ENCODE data around the gene PEPD. TPM values are rescaled to one million over a fixed set of nuclear protein-coding genes. Genes with fewer than 3 reads are reported as not detected.
A peak's percentile ranks its signal among the peaks of the same experiment; 100 is the strongest.

The PEPD gene
- total RNA-seq, 1 experiment from 2014 or later, result 84.3 TPM

GRCh38 chr19:33403221-33403972, 118.2 kb downstream of the PEPD start:
- H3K4me3 ChIP-seq (ENCODE audit: insufficient read depth, low read depth, low read length), result no peak overlapping the region
- DNase-seq, result peak; percentile 65
- no peaks in the 10 kb centered on the region for H3K27me3 ChIP-seq (ENCODE audit: control insufficient read depth, insufficient read depth, low read length)
- no peaks in the 10 kb centered on the region for H3K36me3 ChIP-seq (replicated peaks; ENCODE audit: control insufficient read depth, insufficient read depth, low read length)

GRCh38 chr19:33402421-33403220, 119.0 kb downstream of the PEPD start:
- no peaks in the 10 kb centered on the region for H3K36me3 ChIP-seq (replicated peaks; ENCODE audit: control insufficient read depth, insufficient read depth, low read length)
- no peak overlapping the region for H3K4me3 ChIP-seq (ENCODE audit: insufficient read depth, low read depth, low read length)
- H3K27me3 ChIP-seq (ENCODE audit: control insufficient read depth, insufficient read depth, low read length), result no peaks in the 10 kb centered on the region
- DNase-seq, result peak; percentile 76

GRCh38 chr19:33401683-33402420, 119.7 kb downstream of the PEPD start:
- H3K36me3 ChIP-seq (replicated peaks; ENCODE audit: control insufficient read depth, insufficient read depth, low read length), result no peaks in the 10 kb centered on the region
- no peak overlapping the region for H3K4me3 ChIP-seq (ENCODE audit: insufficient read depth, low read depth, low read length)
- H3K27me3 ChIP-seq (ENCODE audit: control insufficient read depth, insufficient read depth, low read length), result no peaks in the 10 kb centered on the region
- peak; percentile 47 for DNase-seq

GRCh38 chr19:33400856-33401682, 120.5 kb downstream of the PEPD start:
- Histone ChIP-seq H3K27me3 (ENCODE audit: control insufficient read depth, insufficient read depth, low read length) (no peaks in the 10 kb centered on the region), H3K36me3 (replicated peaks; ENCODE audit: control insufficient read depth, insufficient read depth, low read length) (no peaks in the 10 kb centered on the region), H3K4me3 (ENCODE audit: insufficient read depth, low read depth, low read length) (no peak overlapping the region)
- DNase-seq, result peak; percentile 54

DNA sequence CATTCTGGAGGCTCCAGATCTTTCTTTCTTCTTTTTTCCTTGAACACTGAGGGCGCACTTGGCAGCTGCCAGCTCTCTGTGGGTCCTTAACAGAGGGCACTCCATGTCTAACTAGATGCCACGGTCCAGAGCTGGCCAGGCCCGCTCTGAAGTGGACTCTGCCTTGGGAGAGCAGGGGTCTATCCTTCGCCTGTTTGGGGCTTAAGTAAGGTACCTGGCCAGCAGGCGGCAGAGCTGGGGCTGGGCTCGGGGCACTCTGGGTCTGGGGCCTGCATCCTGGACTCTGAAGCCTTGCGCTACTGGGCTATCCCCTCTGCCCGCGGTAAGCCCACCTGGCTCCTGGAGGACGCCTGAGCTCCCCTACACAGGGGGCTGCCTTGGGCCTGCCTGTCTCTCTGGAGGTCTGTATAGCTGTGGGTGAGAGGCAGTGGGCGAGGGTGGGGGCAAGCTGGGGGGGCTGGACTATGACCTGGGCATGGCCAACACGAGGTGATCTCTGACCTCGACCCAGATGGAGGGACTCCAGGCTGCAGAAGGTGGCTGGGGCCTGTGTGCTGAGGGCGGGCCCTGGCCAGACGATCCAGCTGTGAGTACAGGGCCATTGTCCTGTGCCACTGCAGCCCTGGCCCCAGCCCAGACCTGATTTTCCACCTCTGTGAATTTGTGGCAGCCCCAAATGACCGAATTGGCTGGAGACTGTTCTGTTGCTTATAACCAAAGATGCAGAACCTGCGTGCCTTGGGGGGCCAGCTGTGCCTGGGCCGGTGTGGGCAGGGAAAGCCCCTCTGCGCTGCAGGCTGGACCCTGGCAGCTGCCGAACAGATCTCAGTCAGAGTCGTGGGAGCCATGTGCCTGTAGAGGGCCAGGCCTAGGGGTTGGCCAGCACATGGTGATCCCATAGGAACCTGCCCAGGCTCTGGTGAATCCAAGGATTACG, 121.6 kb downstream of the PEPD start:
- peak; percentile 74 for DNase-seq
- Histone ChIP-seq H3K36me3 (replicated peaks; ENCODE audit: control insufficient read depth, insufficient read depth, low read length) (no peaks in the 10 kb centered on the region), H3K27me3 (ENCODE audit: control insufficient read depth, insufficient read depth, low read length) (no peaks in the 10 kb centered on the region), H3K4me3 (ENCODE audit: insufficient read depth, low read depth, low read length) (no peak overlapping the region)

- H3K27me3 ChIP-seq (ENCODE audit: control insufficient read depth, insufficient read depth, low read length), result no peaks in the 10 kb centered on the region
- H3K4me3 ChIP-seq (ENCODE audit: insufficient read depth, low read depth, low read length), result no peak overlapping the region
- no peak for DNase-seq
- H3K36me3 ChIP-seq (replicated peaks; ENCODE audit: control insufficient read depth, insufficient read depth, low read length), result no peaks in the 10 kb centered on the region
Measured at GRCh38 chr19:33399081-33399744, 122.4 kb downstream of the PEPD start.

DNA sequence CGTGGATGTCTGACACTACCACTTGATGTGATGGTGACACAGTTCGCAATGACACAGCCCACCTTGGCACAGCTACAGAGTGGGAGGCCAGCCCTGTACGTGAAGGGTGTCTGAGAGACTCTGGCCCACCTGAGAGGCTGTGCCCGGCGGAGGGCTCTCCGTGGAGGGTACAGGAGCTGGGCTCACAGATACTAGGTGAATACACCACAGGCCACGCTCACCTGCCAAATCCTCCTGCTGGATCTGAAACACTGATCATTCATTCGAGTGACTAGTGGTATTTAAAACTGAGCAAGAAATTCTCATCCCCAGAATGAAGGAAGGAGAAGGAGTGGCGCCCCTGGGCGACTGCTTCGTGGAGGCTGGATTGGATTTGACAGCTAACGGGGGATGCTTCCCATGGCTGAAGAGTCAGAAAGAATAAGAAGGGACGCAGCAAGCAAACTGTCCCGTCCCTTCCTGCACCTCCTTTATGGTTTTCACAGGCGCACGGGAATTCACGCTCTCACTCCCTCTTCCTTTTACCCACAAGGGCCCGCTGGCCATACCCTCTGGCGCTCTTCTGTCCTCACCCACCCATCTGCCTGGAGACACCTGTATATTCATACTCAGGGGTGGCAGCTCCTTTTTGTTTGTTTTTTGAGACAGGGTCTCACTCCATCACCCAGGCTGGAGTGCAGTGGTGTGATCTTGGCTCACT, 123.1 kb downstream of the PEPD start:
- Histone ChIP-seq H3K4me3 (ENCODE audit: insufficient read depth, low read depth, low read length) (no peak overlapping the region), H3K27me3 (ENCODE audit: control insufficient read depth, insufficient read depth, low read length) (no peaks in the 10 kb centered on the region), H3K36me3 (replicated peaks; ENCODE audit: control insufficient read depth, insufficient read depth, low read length) (no peaks in the 10 kb centered on the region)
- peak; percentile 40 for DNase-seq

GRCh38 chr19:33397536-33398360, 123.8 kb downstream of the PEPD start:
- Histone ChIP-seq H3K36me3 (replicated peaks; ENCODE audit: control insufficient read depth, insufficient read depth, low read length) (no peaks in the 10 kb centered on the region), H3K27me3 (ENCODE audit: control insufficient read depth, insufficient read depth, low read length) (no peaks in the 10 kb centered on the region), H3K4me3 (ENCODE audit: insufficient read depth, low read depth, low read length) (no peak overlapping the region)
- DNase-seq, result peak; percentile 90

DNA sequence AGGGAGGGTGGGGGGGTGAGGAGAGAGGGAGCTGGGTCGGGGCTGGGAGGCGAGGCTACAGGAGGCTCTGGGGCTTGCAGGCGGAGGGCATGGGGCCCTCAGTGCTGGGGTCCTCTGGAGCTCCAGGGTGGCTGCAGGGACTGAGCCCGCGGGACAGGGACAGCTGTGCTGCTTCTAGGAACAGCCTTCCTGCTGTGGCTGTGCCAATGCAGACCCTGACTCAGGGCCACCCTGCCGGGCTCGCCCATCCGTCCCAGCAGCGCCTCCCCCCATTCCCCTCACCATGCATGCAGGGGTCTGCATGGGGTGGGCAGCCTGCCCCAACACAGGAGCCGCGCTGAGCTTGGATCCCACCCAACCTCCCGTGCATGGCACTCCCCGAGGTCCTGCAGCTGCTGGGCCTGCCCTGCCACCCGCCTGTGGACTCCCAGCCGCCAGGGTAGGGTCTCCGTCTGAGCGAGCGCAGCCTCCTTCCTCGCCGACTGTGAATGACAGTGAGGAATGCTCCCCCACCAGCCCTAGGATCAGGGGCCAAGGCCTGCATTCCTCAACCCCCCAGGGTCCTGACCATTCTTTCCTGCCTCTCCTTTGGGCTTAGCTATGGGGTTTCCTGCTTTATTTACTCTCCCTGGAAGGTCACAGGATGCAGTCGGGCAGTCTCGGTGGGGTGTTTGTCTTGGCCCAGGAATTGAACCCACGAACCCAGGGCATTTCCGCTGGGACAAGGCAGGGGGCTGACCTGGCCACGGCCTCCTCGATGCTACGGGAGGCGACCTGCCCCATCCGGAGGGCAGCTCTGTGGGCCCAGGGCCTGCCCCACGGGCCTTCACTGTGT, 124.7 kb downstream of the PEPD start:
- Histone ChIP-seq H3K36me3 (replicated peaks; ENCODE audit: control insufficient read depth, insufficient read depth, low read length) (no peaks in the 10 kb centered on the region), H3K27me3 (ENCODE audit: control insufficient read depth, insufficient read depth, low read length) (no peaks in the 10 kb centered on the region), H3K4me3 (ENCODE audit: insufficient read depth, low read depth, low read length) (no peak overlapping the region)
- peak; percentile 94 for DNase-seq

DNA sequence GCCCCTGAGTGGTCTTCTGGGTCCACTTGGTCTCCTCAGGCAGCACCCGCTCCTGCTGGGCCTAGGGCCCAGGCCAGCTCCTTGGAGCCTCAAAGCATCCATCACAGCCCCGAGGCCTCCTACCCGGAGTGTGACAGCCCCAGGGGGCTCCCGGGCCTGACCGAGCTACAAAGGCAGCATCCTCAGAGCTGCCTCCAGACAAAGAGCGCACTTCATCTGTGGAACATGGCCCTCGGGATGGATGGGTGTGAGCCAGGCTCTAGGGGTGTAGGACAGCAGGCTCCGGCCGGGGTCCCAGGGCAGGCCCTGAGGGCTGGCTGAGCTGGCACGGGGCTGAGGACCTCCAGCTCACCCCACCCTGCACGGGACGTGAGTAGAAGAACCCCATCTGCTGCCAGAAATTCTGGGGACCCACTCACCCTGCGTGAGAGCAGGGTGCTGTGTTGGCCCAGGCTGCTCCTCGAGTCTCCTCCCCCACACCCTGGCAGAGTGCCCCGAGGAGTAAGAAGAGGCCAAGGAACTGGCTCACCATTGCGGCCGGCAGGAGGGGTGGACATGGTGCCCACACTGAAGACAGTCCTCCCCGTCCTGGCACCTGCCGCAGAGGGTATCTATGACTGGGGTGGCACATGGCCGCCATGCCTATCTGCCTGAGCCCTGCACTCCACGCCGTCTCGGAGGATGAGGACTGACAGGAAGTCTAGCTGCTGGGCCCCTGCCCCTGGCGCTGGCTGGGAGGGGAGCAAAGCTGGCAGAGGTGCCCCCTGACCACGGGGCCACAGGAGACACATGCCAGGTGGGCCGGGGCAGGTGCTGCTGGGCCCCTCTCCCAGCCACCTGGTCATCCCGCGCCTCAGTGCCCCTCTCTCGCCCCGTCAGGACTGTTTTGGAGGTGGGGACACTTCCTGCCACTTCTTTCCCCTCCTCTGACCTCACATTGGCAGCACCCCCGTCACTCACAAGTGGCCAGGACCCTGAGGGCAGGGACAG, 125.7 kb downstream of the PEPD start:
- Histone ChIP-seq H3K36me3 (replicated peaks; ENCODE audit: control insufficient read depth, insufficient read depth, low read length) (no peaks in the 10 kb centered on the region), H3K27me3 (ENCODE audit: control insufficient read depth, insufficient read depth, low read length) (no peaks in the 10 kb centered on the region), H3K4me3 (ENCODE audit: insufficient read depth, low read depth, low read length) (no peak overlapping the region)
- DNase-seq, result peak; percentile 64

Data from H7 (cell line).